Panc1 (cell line): ENCODE data around the gene TMEM81.

Experiments used
- CTCF ChIP-seq: fragments of 450-650 bp; IDR thresholded peaks from 2 replicates; pipeline ENCODE4 v1.5.1; 2017; ENCODE audit warnings: mild to moderate bottlenecking
- POLR2AphosphoS5 ChIP-seq: IDR thresholded peaks from 2 replicates; pipeline ENCODE4 v1.6.1; 2012; ENCODE audit warnings: mild to moderate bottlenecking, low read depth, low read length, moderate library complexity
- SIN3A ChIP-seq: IDR thresholded peaks from 2 replicates; pipeline ENCODE4 v1.6.1; 2012; ENCODE audit warnings: low read depth, mild to moderate bottlenecking, low read length, moderate library complexity, borderline replicate concordance; ENCODE audit not compliant: insufficient read depth
- TCF7L2 ChIP-seq: IDR thresholded peaks from 2 replicates; pipeline ENCODE4 v1.6.1; 2011; ENCODE audit warnings: mild to moderate bottlenecking, low read depth, low read length, inconsistent platforms

- TF ChIP-seq CTCF (no peak), SIN3A (no peak), POLR2AphosphoS5 (no peak), TCF7L2 (no peak)
These were observed 43.1 kb downstream of the TMEM81 start for GRCh38 chr1:205041001-205041715.
